Endodermal cell (in vitro differentiated cells): Measurements from ENCODE around the gene INTS1. TPM values are rescaled to one million over a fixed set of nuclear protein-coding genes. Genes with fewer than 3 reads are reported as not detected.

ENCODE experiments used
- DNase-seq: peaks from one replicate; pipeline ENCODE4 v3.0.0-alpha.2; 2017
- H3K27ac ChIP-seq: 2 replicates; pipeline ENCODE4 v1.5.1; 2013; ENCODE audit warnings: mild to moderate bottlenecking, low read depth, low read length, moderate library complexity
- H3K27me3 ChIP-seq: 2 replicates; pipeline ENCODE4 v1.6.1; 2013; ENCODE audit warnings: mild to moderate bottlenecking, low read length, moderate library complexity; ENCODE audit not compliant: insufficient read depth, control insufficient read depth, poor library complexity, severe bottlenecking
- H3K36me3 ChIP-seq: 2 replicates; pipeline ENCODE4 v1.7.0; 2013; ENCODE audit warnings: mild to moderate bottlenecking, low read length, moderate library complexity; ENCODE audit not compliant: control insufficient read depth, insufficient read depth
- H3K4me1 ChIP-seq: one replicate; pipeline ENCODE4 v1.7.0; 2013; ENCODE audit warnings: low read length; ENCODE audit not compliant: control insufficient read depth, insufficient read depth
- H3K4me3 ChIP-seq: 2 replicates; pipeline ENCODE4 v1.5.1; 2013; ENCODE audit warnings: mild to moderate bottlenecking, low read length, moderate library complexity
- H3K9ac ChIP-seq: 2 replicates; pipeline ENCODE4 v1.6.1; 2013; ENCODE audit warnings: mild to moderate bottlenecking, low read length, moderate library complexity; ENCODE audit not compliant: poor library complexity, severe bottlenecking; ENCODE audit errors: extremely low read depth
- H3K9me3 ChIP-seq: 2 replicates; pipeline ENCODE4 v1.6.1; 2013; ENCODE audit warnings: mild to moderate bottlenecking, low read length, moderate library complexity; ENCODE audit not compliant: control insufficient read depth
- H3K27ac Mint-ChIP-seq: 2 replicates; pipeline ENCODE4 v1.8.0; 2020; ENCODE audit warnings: mixed read lengths
- H3K27me3 Mint-ChIP-seq: 2 replicates; pipeline ENCODE4 v1.8.0; 2021; ENCODE audit warnings: mild to moderate bottlenecking, mixed read lengths; ENCODE audit not compliant: insufficient read depth
- H3K36me3 Mint-ChIP-seq: 2 replicates; pipeline ENCODE4 v1.8.0; 2020; ENCODE audit warnings: low read depth, mixed read lengths
- H3K4me1 Mint-ChIP-seq: 2 replicates; pipeline ENCODE4 v1.8.0; 2020; ENCODE audit warnings: mixed read lengths
- H3K4me3 Mint-ChIP-seq: 2 replicates; pipeline ENCODE4 v1.8.0; 2020; ENCODE audit warnings: mild to moderate bottlenecking, moderate library complexity, mixed read lengths
- H3K9me3 Mint-ChIP-seq: 2 replicates; pipeline ENCODE4 v1.8.0; 2020; ENCODE audit warnings: mild to moderate bottlenecking, mixed read lengths
- CTCF ChIP-seq: fragments of 200-600 bp; sonication (generic); conservative IDR thresholded peaks from 2 replicates; pipeline ENCODE4 v1.5.0; 2021; ENCODE audit warnings: antibody characterized with exemption, mild to moderate bottlenecking
- WGBS, 2 experiments: methylation state at CpG; one replicate each; pipeline versions ENCODE4 v1.1.5 to v1.1.7; 2013; ENCODE audit warnings: missing lambda C conversion rate in 2 of 2, mixed read lengths in 1 of 2; ENCODE audit not compliant: insufficient coverage in 1 of 2, insufficient read length in 1 of 2; 5-methylcytosine and 5-hydroxymethylcytosine counted together
- total RNA-seq, 2 donors: library from RNA; stranded (reverse); fragmentation: NEBNext Ultra II Directional in 1 of 2; extraction: Animal tissue kit (Norgen Biotek cat#: 25700) in 1 of 2; gene quantifications; 2 replicates in 1 of 2; 3 replicates in 1 of 2; pipeline ENCODE4 v1.2.1, GENCODE V29; 2021

INTS1 gene
- total RNA-seq, 2 donors from 2014 or later = 145 to 178 TPM

- H3K27ac ChIP-seq = no peak overlapping the region
- Mint-ChIP-seq H3K27me3 (no peaks in the 10 kb centered on the region), H3K36me3 (peaks cover 44% of the 10 kb centered on the region), H3K27ac (no peak overlapping the region), H3K4me1 (no peaks in the 10 kb centered on the region), H3K9me3 (no peaks in the 10 kb centered on the region), H3K4me3 (no peak overlapping the region)
- no peaks in the 10 kb centered on the region for H3K4me1 ChIP-seq
- peaks cover 25% of the 10 kb centered on the region for H3K36me3 ChIP-seq
- DNase-seq = no peak
- no peak overlapping the region for H3K9ac ChIP-seq
- TF ChIP-seq CTCF = no peak
- 93 to 94% methylated on average over 20 to 34 of the region's 34 CpGs for WGBS, 2 experiments
- no peaks in the 10 kb centered on the region for H3K9me3 ChIP-seq
- H3K4me3 ChIP-seq = no peak overlapping the region
- H3K27me3 ChIP-seq = no peaks in the 10 kb centered on the region
Observed at GRCh38 chr7:1495564-1496242, 8.5 kb downstream of the INTS1 start.

GRCh38 chr7:1494866-1495563 lies 9.2 kb downstream of the INTS1 start:
- H3K9me3 ChIP-seq = no peaks in the 10 kb centered on the region
- Mint-ChIP-seq H3K27me3 (no peaks in the 10 kb centered on the region), H3K9me3 (no peaks in the 10 kb centered on the region), H3K36me3 (peaks cover 41% of the 10 kb centered on the region), H3K4me3 (no peak overlapping the region), H3K4me1 (no peaks in the 10 kb centered on the region), H3K27ac (no peak overlapping the region)
- no peaks in the 10 kb centered on the region for H3K27me3 ChIP-seq
- no peak for TF ChIP-seq CTCF
- no peak overlapping the region for H3K9ac ChIP-seq
- DNase-seq = no peak
- WGBS, 2 experiments = 95 to 97% methylated on average over 14 to 27 of the region's 27 CpGs
- no peaks in the 10 kb centered on the region for H3K4me1 ChIP-seq
- H3K27ac ChIP-seq = no peak overlapping the region
- H3K4me3 ChIP-seq = no peak overlapping the region
- H3K36me3 ChIP-seq = peaks cover 28% of the 10 kb centered on the region

- H3K27me3 Mint-ChIP-seq = no peaks in the 10 kb centered on the region
- TF ChIP-seq CTCF = no peak
- 95 to 96% methylated on average over 18 to 25 of the region's 25 CpGs for WGBS, 2 experiments
- Histone ChIP-seq H3K4me1 (no peaks in the 10 kb centered on the region), H3K4me3 (no peak overlapping the region), H3K9me3 (no peaks in the 10 kb centered on the region), H3K27ac (no peak overlapping the region), H3K27me3 (no peaks in the 10 kb centered on the region), H3K36me3 (peaks cover 29% of the 10 kb centered on the region), H3K9ac (no peak overlapping the region)
- H3K4me3 Mint-ChIP-seq = no peak overlapping the region
- no peaks in the 10 kb centered on the region for H3K4me1 Mint-ChIP-seq
- H3K36me3 Mint-ChIP-seq = peaks cover 42% of the 10 kb centered on the region
- DNase-seq = no peak
- H3K9me3 Mint-ChIP-seq = no peaks in the 10 kb centered on the region
- H3K27ac Mint-ChIP-seq = no peak overlapping the region
Observed at GRCh38 chr7:1494447-1494846, 9.7 kb downstream of the INTS1 start.
